HepG2 (cell line): ENCODE results near the gene RAPSN. TPM values are rescaled to one million over a fixed set of nuclear protein-coding genes. Genes with fewer than 3 reads are reported as not detected.

Source experiments
- ATAC-seq: fragments of 200-7000 bp; cut with Tn5 transposase; 3 replicates; pipeline ENCODE4 v1.9.1; 2020; ENCODE audit warnings: mild to moderate bottlenecking, moderate library complexity
- BruUV-seq: library from RNA; stranded (reverse); fragments of 400-500 nt; replicated peaks from 2 replicates; lab custom pipeline; 2021; lab: Mats Ljungman, UMichigan
- CTCF ChIA-PET: fragments of 300-600 bp; formaldehyde crosslinking; extraction: SDS; loops from one replicate; lab custom pipeline; 2021; ENCODE audit warnings: low total read pairs, inconsistent platforms, low intra/inter-chr PET ratio; lab: Yijun Ruan, JAX
- POLR2A ChIA-PET: fragments of 350-600 bp; sonication (Branson Sonifier 250); formaldehyde crosslinking; loops from one replicate; lab custom pipeline; 2020; ENCODE audit warnings: antibody characterized with exemption, inconsistent platforms; lab: Yijun Ruan, JAX
- DNase-seq: peaks from one replicate; pipeline ENCODE4 v3.0.0-alpha.2; 2015; ENCODE audit warnings: low spot score
- FAIRE-seq: peaks from 3 replicates; lab custom pipeline; 2011; peaks lifted over from hg19 to GRCh38; lab: Jason Lieb, UNC
- H2AFZ ChIP-seq: one replicate; pipeline ENCODE4 v1.6.1; 2011; ENCODE audit warnings: low read length, inconsistent platforms
- H3K27ac ChIP-seq: fragments of 300-600 bp; 3 replicates; pipeline ENCODE4 v1.8.0; 2011; ENCODE audit warnings: mixed run types, mild to moderate bottlenecking, mixed read lengths, low read length, inconsistent platforms; ENCODE audit not compliant: insufficient read depth; ENCODE audit errors: extremely low read length
- H3K27me3 ChIP-seq, 2 experiments: fragments of 200-600 bp in 1 of 2; 2 replicates in 1 of 2; 3 replicates in 1 of 2; pipeline versions ENCODE4 v1.6.0 to v1.8.0; 2011; ENCODE audit warnings: low read length in 2 of 2, mild to moderate bottlenecking in 2 of 2, moderate library complexity in 2 of 2, inconsistent platforms in 1 of 2; ENCODE audit not compliant: insufficient read depth in 2 of 2, control insufficient read depth in 1 of 2
- H3K36me3 ChIP-seq, 2 experiments: fragments of 200-600 bp in 1 of 2; replicated peaks in 1 of 2; 2 replicates in 1 of 2; 3 replicates in 1 of 2; pipeline versions ENCODE4 v1.5.1 to v1.8.0; 2011; ENCODE audit warnings: low read length in 2 of 2, inconsistent platforms in 1 of 2; ENCODE audit not compliant: insufficient read depth in 2 of 2, control insufficient read depth in 1 of 2
- H3K4me1 ChIP-seq: 2 replicates; pipeline ENCODE4 v1.5.1; 2012; ENCODE audit warnings: low read length, inconsistent platforms; ENCODE audit not compliant: insufficient read depth
- H3K4me2 ChIP-seq: 2 replicates; pipeline ENCODE4 v1.6.0; 2011; ENCODE audit warnings: low read depth, low read length, inconsistent platforms
- H3K4me3 ChIP-seq, 3 experiments: fragments of 200-600 bp in 1 of 3; sonication (generic), shearing (Covaris generic) in 1 of 3; replicated peaks in 1 of 3; 2 replicates each; pipeline ENCODE4 v1.5.1; 2011 to 2016; ENCODE audit warnings: low read length in 3 of 3, inconsistent platforms in 2 of 3, low read depth in 2 of 3, mild to moderate bottlenecking in 2 of 3, control low read depth in 1 of 3, mixed read lengths in 1 of 3; ENCODE audit not compliant: insufficient read depth in 1 of 3
- H3K79me2 ChIP-seq: one replicate; pipeline ENCODE4 v1.6.1; 2011; ENCODE audit warnings: low read length, inconsistent platforms; ENCODE audit not compliant: insufficient read depth
- H3K9ac ChIP-seq: 2 replicates; pipeline ENCODE4 v1.6.0; 2011; ENCODE audit warnings: mild to moderate bottlenecking, low read depth, low read length, inconsistent platforms; ENCODE audit not compliant: insufficient read depth
- H3K9me3 ChIP-seq: 2 replicates; pipeline ENCODE4 v1.5.1; 2012; ENCODE audit warnings: mild to moderate bottlenecking, low read length
- H4K20me1 ChIP-seq: 2 replicates; pipeline ENCODE4 v1.6.0; 2011; ENCODE audit warnings: inconsistent platforms, mild to moderate bottlenecking, low read length, moderate library complexity; ENCODE audit not compliant: insufficient read depth
- MTF2 ChIP-seq: sonication (generic); formaldehyde crosslinking; IDR thresholded peaks from 2 replicates; pipeline ENCODE4 v1.5.0; 2020; ENCODE audit warnings: missing genetic modification reagents, borderline replicate concordance
- NR2C2 ChIP-seq: sonication (generic); formaldehyde crosslinking; IDR thresholded peaks from 2 replicates; pipeline ENCODE4 v1.4.0; 2020; ENCODE audit warnings: missing genetic modification reagents, mild to moderate bottlenecking, moderate library complexity, borderline replicate concordance
- NR2F6 ChIP-seq, 2 experiments: IDR thresholded peaks; 2 replicates each; pipeline ENCODE4 v1.6.1; 2016; ENCODE audit warnings: antibody characterized with exemption in 1 of 2, mild to moderate bottlenecking in 1 of 2
- RBM22 ChIP-seq: fragments of 200-400 bp; formaldehyde crosslinking; optimal IDR thresholded peaks from 2 replicates; pipeline ENCODE3; 2017; ENCODE audit warnings: mild to moderate bottlenecking, low read length, moderate library complexity
- SATB2 ChIP-seq: sonication (generic); formaldehyde crosslinking; IDR thresholded peaks from 2 replicates; pipeline ENCODE4 v1.5.0; 2020; ENCODE audit warnings: missing genetic modification reagents
- ZNF263 ChIP-seq: sonication (generic); formaldehyde crosslinking; IDR thresholded peaks from 2 replicates; pipeline ENCODE4 v1.4.0; 2020; ENCODE audit warnings: missing genetic modification reagents
- WGBS: methylation state at CpG from one replicate; pipeline ENCODE4 v1.1.6; 2017; ENCODE audit warnings: low lambda C conversion rate; 5-methylcytosine and 5-hydroxymethylcytosine counted together
- in situ Hi-C: cut with HindIII; loops from 2 replicates; pipeline ENCODE4 v1.10.0; 2017; ENCODE audit warnings: low pct_unique_long_range_greater_than_20kb; ENCODE audit not compliant: extremely low pct_ligation_motif_present
- intact Hi-C: fragments of 100-400 bp; cut with micrococcal nuclease; formaldehyde crosslinking; loops from one replicate; pipeline ENCODE4 v1.10.0; 2022; ENCODE audit not compliant: unreplicated experiment
- polyA plus RNA-seq, 8 experiments: library from polyadenylated mRNA; depleted of rRNA in 3 of 8; stranded (reverse) in 7 of 8; unstranded in 1 of 8; fragments of >200 nt; fragmentation: Illumina TruSeq in 4 of 8; extraction: Trizol in 4 of 8; gene quantifications; 2 replicates each; pipeline versions ENCODE4 v1.2.1 to v1.2.3, GENCODE V29; 2011 to 2016; ENCODE audit warnings: low read depth in 4 of 8, missing spikeins in 1 of 8, mixed read lengths in 1 of 8; ENCODE audit not compliant: insufficient read depth in 1 of 8
- total RNA-seq, 5 experiments: library from RNA; depleted of rRNA; stranded (reverse); fragments of >200 nt; fragmentation: Illumina TruSeq; extraction: Trizol; gene quantifications; 2 replicates each; pipeline ENCODE4 v1.2.3, GENCODE V29; 2016; ENCODE audit warnings: low read depth in 1 of 5
- TF ChIP-seq, protein P1 (sequence below), 2 experiments: IDR thresholded peaks; 2 replicates each; pipeline ENCODE4 v1.6.1; 2011 to 2012; ENCODE audit warnings: low read length in 2 of 2, borderline replicate concordance in 1 of 2, low read depth in 1 of 2, mild to moderate bottlenecking in 1 of 2, moderate library complexity in 1 of 2

Gene RAPSN
- total and polyA plus RNA-seq, 2 of the 13 experiments (the other 11 are each of a cell fraction or from before 2014, with no cell fraction given), result 0.15 to 1.2 TPM

DNA sequence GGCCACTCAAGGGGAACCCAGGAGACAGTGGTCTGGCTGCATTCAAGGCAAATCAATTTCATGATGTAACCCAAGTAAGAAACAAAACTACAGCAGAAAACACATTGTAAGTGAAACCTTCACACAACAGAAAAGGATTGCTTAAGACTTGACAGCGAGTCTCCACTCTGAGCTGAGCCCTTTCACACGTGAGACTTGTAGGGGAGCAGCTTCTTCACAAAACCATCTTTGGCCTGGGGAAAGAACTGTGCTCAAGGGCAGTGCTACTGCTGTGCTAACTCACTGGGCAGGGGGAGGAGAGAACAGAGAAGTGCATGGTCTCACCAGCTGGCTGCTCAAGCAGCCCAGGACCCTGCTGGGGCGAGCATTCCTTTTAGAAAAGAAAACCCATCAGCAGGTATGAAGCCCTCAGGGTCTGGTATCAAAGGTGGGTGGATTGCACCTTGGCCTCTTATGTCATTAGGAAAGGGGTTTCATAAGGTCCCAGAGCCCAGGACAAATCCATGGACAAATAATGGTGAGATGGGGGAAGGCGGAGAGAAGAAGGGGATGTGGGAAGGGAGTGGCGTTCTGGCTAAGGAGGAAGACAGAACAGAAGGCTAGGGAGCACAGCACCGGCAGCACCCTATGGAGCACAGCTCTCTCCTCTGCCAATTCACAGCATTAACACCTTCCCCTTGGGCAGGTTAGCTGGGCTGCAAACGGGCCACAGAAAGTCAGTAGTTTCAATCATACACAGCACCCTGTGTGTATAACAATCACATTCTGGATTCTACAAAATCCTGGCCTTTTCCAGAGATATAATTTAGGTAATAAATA lies 20.6 kb upstream of the RAPSN start:
- no peak for FAIRE-seq
- no peak overlapping the region for H3K9ac ChIP-seq
- 92% methylated on average over 7 of the region's 7 CpGs for WGBS
- no TSS peak for BruUV-seq
- peaks cover 27 to 80% of the 10 kb centered on the region in 2 experiments for H3K36me3 ChIP-seq
- H2AFZ ChIP-seq, result no peak overlapping the region
- no peaks in the 10 kb centered on the region for H3K27me3 ChIP-seq
- no peak overlapping the region for H3K4me2 ChIP-seq
- no peaks in the 10 kb centered on the region for H4K20me1 ChIP-seq
- no peaks in the 10 kb centered on the region for H3K9me3 ChIP-seq
- CTCF ChIA-PET, result no interaction called here
- H3K79me2 ChIP-seq, result no peaks in the 10 kb centered on the region
- TF ChIP-seq SATB2 (CRISPR knock-in tag) (no peak), ZNF263 (CRISPR knock-in tag) (peak; percentile 35; the same call in 1 of the 2 replicates)
- TF ChIP-seq, all 625 proteins: peak for 1
- POLR2A ChIA-PET, result no interaction called here
- H3K4me3 ChIP-seq, result no peak overlapping the region
- H3K4me1 ChIP-seq, result peaks cover 18% of the 10 kb centered on the region
- in situ Hi-C loops (no loop called here), intact Hi-C loops (no loop called here)
- DNase-seq (no peak), ATAC-seq (peak; percentile 30)
- H3K27ac ChIP-seq, result no peak overlapping the region

- ChIA-PET POLR2A (no interaction called here), CTCF (no interaction called here)
- in situ Hi-C loops (no loop called here), intact Hi-C loops (no loop called here)
- no TSS peak for BruUV-seq
- FAIRE-seq (no peak), ATAC-seq (peak; percentile 40), DNase-seq (no peak)
- no peak overlapping the region for H3K27ac ChIP-seq
- H3K79me2 ChIP-seq, result no peaks in the 10 kb centered on the region
- H3K9ac ChIP-seq, result no peak overlapping the region
- H3K9me3 ChIP-seq, result no peaks in the 10 kb centered on the region
- no peak overlapping the region for H3K4me2 ChIP-seq
- H3K36me3 ChIP-seq, result peaks cover 24 to 80% of the 10 kb centered on the region in 2 experiments
- H3K4me3 ChIP-seq, result no peak overlapping the region
- WGBS, result 87% methylated on average over 8 of the region's 8 CpGs
- H3K4me1 ChIP-seq, result peaks cover 18% of the 10 kb centered on the region
- no peaks in the 10 kb centered on the region for H4K20me1 ChIP-seq
- no peak overlapping the region for H2AFZ ChIP-seq
- TF ChIP-seq, protein P1, sequence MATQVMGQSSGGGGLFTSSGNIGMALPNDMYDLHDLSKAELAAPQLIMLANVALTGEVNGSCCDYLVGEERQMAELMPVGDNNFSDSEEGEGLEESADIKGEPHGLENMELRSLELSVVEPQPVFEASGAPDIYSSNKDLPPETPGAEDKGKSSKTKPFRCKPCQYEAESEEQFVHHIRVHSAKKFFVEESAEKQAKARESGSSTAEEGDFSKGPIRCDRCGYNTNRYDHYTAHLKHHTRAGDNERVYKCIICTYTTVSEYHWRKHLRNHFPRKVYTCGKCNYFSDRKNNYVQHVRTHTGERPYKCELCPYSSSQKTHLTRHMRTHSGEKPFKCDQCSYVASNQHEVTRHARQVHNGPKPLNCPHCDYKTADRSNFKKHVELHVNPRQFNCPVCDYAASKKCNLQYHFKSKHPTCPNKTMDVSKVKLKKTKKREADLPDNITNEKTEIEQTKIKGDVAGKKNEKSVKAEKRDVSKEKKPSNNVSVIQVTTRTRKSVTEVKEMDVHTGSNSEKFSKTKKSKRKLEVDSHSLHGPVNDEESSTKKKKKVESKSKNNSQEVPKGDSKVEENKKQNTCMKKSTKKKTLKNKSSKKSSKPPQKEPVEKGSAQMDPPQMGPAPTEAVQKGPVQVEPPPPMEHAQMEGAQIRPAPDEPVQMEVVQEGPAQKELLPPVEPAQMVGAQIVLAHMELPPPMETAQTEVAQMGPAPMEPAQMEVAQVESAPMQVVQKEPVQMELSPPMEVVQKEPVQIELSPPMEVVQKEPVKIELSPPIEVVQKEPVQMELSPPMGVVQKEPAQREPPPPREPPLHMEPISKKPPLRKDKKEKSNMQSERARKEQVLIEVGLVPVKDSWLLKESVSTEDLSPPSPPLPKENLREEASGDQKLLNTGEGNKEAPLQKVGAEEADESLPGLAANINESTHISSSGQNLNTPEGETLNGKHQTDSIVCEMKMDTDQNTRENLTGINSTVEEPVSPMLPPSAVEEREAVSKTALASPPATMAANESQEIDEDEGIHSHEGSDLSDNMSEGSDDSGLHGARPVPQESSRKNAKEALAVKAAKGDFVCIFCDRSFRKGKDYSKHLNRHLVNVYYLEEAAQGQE (IDR thresholded peaks at IDR 0.05; ENCODE audit: borderline replicate concordance in 1 of 2, low read depth in 1 of 2, low read length in 2 of 2), result no peak
- TF ChIP-seq NR2F6 (IDR thresholded peaks at IDR 0.05) (peak; percentile 47; the same call in 1 of the 2 replicates), NR2F6 (CRISPR knock-in tag; IDR thresholded peaks at IDR 0.05) (no peak), RBM22 (peak; percentile 47), MTF2 (CRISPR knock-in tag) (no peak), NR2C2 (CRISPR knock-in tag) (peak; percentile 59)
- H3K27me3 ChIP-seq, result no peaks in the 10 kb centered on the region
These were observed 19.8 kb upstream of the RAPSN start for GRCh38 chr11:47468598-47469214.
